K562 (cell line): ENCODE data around the gene PSMD14. TPM values are rescaled to one million over a fixed set of nuclear protein-coding genes. Genes with fewer than 3 reads are reported as not detected.

Experiments used
- CBFA2T3 ChIP-seq: fragments of 450-650 bp; IDR thresholded peaks from 2 replicates; pipeline ENCODE4 v1.6.1; 2017
- ETV1 ChIP-seq: fragments of 450-650 bp; conservative IDR thresholded peaks from 2 replicates; pipeline ENCODE4 v1.6.1; 2016; ENCODE audit warnings: missing genetic modification characterization, control low read depth, low read depth, missing compliant biosample characterization
- FOXM1 ChIP-seq, 2 experiments: fragments of 450-650 bp in 1 of 2; sonication (generic) in 1 of 2; formaldehyde crosslinking in 1 of 2; IDR thresholded peaks; 2 replicates each; pipeline versions ENCODE4 v1.6.1 to v1.9.0; 2017 to 2022; ENCODE audit warnings: low read depth in 2 of 2, mild to moderate bottlenecking in 2 of 2, missing genetic modification reagents in 1 of 2, moderate library complexity in 1 of 2
- HNRNPH1 ChIP-seq: fragments of 200-400 bp; formaldehyde crosslinking; optimal IDR thresholded peaks from 2 replicates; pipeline ENCODE3; 2017; ENCODE audit warnings: low read depth, mild to moderate bottlenecking, low read length, moderate library complexity
- KDM4B ChIP-seq, 2 experiments: fragments of 450-650 bp in 1 of 2; sonication (generic) in 1 of 2; IDR thresholded peaks; 2 replicates each; pipeline ENCODE4 v1.6.1; 2016 to 2017; ENCODE audit warnings: borderline replicate concordance in 2 of 2, antibody characterized with exemption in 1 of 2, low read depth in 1 of 2, mild to moderate bottlenecking in 1 of 2
- MYC ChIP-seq, 2 experiments: fragments of 250-450 bp in 1 of 2; sonication (Bioruptor Pico) in 1 of 2; IDR thresholded peaks; 2 replicates each; pipeline versions ENCODE4 v1.5.1 to v1.6.1; 2012 to 2021; ENCODE audit warnings: low read depth in 2 of 2, borderline replicate concordance in 1 of 2, improper control_type of control experiment in 1 of 2, low read length in 1 of 2, mild to moderate bottlenecking in 1 of 2, moderate library complexity in 1 of 2
- NCOR1 ChIP-seq: fragments of 450-650 bp; IDR thresholded peaks from 2 replicates; pipeline ENCODE4 v1.6.1; 2016; ENCODE audit warnings: mild to moderate bottlenecking, moderate library complexity
- NR2C2 ChIP-seq, 2 experiments: fragments of 200-800 bp in 1 of 2; sonication (Bioruptor generic) in 1 of 2; sonication (generic) in 1 of 2; formaldehyde crosslinking in 1 of 2; IDR thresholded peaks; 2 replicates each; pipeline versions ENCODE4 v1.6.1 to v1.8.0; 2016 to 2022; ENCODE audit warnings: mild to moderate bottlenecking in 1 of 2, missing compliant biosample characterization in 1 of 2, missing genetic modification characterization in 1 of 2, missing genetic modification reagents in 1 of 2
- POLR2A ChIP-seq: fragments of 450-650 bp; conservative IDR thresholded peaks from 2 replicates; pipeline ENCODE4 v1.6.1; 2016
- TAF7 ChIP-seq: fragments of 450-650 bp; IDR thresholded peaks from 2 replicates; pipeline ENCODE4 v1.6.1; 2016; ENCODE audit warnings: missing genetic modification characterization, missing compliant biosample characterization
- polyA plus RNA-seq, 8 experiments: library from polyadenylated mRNA; depleted of rRNA in 4 of 8; stranded (reverse) in 5 of 8; unstranded in 3 of 8; fragments of >200 nt; fragmentation: Nextera tagmentation in 2 of 8; fragmentation: Illumina TruSeq in 1 of 8; extraction: Ambion mirVana in 2 of 8; extraction: Trizol in 1 of 8; gene quantifications; 2 replicates each; pipeline versions ENCODE4 v1.2.1 to v1.2.3, GENCODE V29; 2011 to 2014; ENCODE audit warnings: inconsistent platforms in 1 of 8, missing spikeins in 1 of 8
- total RNA-seq, 7 experiments: library from RNA; depleted of rRNA in 6 of 7; stranded (reverse); fragments of >200 nt in 6 of 7; fragmentation: Illumina TruSeq in 2 of 7; extraction: Trizol in 2 of 7; gene quantifications; 2 replicates each; pipeline versions ENCODE4 v1.2.1 to v1.2.3, GENCODE V29; 2011 to 2021; ENCODE audit warnings: low replicate concordance in 1 of 7
- TF ChIP-seq, protein P1 (sequence below): sonication (generic); formaldehyde crosslinking; IDR thresholded peaks from 2 replicates; pipeline ENCODE4 v1.8.1; 2023; ENCODE audit warnings: mild to moderate bottlenecking, missing genetic modification reagents
- TF ChIP-seq, protein P2 (sequence below): fragments of 200-600 bp; sonication (generic); IDR thresholded peaks from one replicate; pipeline ENCODE4 v1.6.1; 2012; ENCODE audit warnings: mild to moderate bottlenecking, low read depth, low read length, inconsistent platforms

PSMD14 gene
- total and polyA plus RNA-seq, 9 of the 15 experiments (the other 6 are each of a cell fraction or from before 2014, with no cell fraction given) = 151 to 515 (median 228) TPM

- TF ChIP-seq, protein P1, sequence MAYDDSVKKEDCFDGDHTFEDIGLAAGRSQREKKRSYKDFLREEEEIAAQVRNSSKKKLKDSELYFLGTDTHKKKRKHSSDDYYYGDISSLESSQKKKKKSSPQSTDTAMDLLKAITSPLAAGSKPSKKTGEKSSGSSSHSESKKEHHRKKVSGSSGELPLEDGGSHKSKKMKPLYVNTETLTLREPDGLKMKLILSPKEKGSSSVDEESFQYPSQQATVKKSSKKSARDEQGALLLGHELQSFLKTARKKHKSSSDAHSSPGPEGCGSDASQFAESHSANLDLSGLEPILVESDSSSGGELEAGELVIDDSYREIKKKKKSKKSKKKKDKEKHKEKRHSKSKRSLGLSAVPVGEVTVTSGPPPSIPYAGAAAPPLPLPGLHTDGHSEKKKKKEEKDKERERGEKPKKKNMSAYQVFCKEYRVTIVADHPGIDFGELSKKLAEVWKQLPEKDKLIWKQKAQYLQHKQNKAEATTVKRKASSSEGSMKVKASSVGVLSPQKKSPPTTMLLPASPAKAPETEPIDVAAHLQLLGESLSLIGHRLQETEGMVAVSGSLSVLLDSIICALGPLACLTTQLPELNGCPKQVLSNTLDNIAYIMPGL = peak; percentile 92
- TF ChIP-seq NCOR1 (peak; percentile 22; the same call in 1 of the 2 replicates), CBFA2T3 (0 out of 2 replicates have a peak, but pooled peaks have one; percentile 16), MYC (IDR thresholded peaks at IDR 0.05; ENCODE audit: low read depth, low read length) (peak; percentile 88), MYC (CRISPR knock-in tag; IDR thresholded peaks at IDR 0.05; ENCODE audit: borderline replicate concordance, low read depth) (peak; percentile 88), TAF7 (tag) (peak; percentile 58), POLR2A (peak; percentile 97), FOXM1 (IDR thresholded peaks at IDR 0.05; ENCODE audit: low read depth) (peak; percentile 72), FOXM1 (CRISPR knock-in tag; IDR thresholded peaks at IDR 0.05; ENCODE audit: low read depth) (no peak), NR2C2 (CRISPR knock-in tag; IDR thresholded peaks at IDR 0.05) (peak; percentile 98), NR2C2 (tag; IDR thresholded peaks at IDR 0.05) (peak; percentile 100), ETV1 (tag) (peak; percentile 94), HNRNPH1 (no peak), KDM4B (IDR thresholded peaks at IDR 0.05; ENCODE audit: borderline replicate concordance in 2 of 2, low read depth in 1 of 2) (peak in 1 of 2 experiments; percentile 79; a peak in 1 of 4 replicates)
- TF ChIP-seq, protein P2, sequence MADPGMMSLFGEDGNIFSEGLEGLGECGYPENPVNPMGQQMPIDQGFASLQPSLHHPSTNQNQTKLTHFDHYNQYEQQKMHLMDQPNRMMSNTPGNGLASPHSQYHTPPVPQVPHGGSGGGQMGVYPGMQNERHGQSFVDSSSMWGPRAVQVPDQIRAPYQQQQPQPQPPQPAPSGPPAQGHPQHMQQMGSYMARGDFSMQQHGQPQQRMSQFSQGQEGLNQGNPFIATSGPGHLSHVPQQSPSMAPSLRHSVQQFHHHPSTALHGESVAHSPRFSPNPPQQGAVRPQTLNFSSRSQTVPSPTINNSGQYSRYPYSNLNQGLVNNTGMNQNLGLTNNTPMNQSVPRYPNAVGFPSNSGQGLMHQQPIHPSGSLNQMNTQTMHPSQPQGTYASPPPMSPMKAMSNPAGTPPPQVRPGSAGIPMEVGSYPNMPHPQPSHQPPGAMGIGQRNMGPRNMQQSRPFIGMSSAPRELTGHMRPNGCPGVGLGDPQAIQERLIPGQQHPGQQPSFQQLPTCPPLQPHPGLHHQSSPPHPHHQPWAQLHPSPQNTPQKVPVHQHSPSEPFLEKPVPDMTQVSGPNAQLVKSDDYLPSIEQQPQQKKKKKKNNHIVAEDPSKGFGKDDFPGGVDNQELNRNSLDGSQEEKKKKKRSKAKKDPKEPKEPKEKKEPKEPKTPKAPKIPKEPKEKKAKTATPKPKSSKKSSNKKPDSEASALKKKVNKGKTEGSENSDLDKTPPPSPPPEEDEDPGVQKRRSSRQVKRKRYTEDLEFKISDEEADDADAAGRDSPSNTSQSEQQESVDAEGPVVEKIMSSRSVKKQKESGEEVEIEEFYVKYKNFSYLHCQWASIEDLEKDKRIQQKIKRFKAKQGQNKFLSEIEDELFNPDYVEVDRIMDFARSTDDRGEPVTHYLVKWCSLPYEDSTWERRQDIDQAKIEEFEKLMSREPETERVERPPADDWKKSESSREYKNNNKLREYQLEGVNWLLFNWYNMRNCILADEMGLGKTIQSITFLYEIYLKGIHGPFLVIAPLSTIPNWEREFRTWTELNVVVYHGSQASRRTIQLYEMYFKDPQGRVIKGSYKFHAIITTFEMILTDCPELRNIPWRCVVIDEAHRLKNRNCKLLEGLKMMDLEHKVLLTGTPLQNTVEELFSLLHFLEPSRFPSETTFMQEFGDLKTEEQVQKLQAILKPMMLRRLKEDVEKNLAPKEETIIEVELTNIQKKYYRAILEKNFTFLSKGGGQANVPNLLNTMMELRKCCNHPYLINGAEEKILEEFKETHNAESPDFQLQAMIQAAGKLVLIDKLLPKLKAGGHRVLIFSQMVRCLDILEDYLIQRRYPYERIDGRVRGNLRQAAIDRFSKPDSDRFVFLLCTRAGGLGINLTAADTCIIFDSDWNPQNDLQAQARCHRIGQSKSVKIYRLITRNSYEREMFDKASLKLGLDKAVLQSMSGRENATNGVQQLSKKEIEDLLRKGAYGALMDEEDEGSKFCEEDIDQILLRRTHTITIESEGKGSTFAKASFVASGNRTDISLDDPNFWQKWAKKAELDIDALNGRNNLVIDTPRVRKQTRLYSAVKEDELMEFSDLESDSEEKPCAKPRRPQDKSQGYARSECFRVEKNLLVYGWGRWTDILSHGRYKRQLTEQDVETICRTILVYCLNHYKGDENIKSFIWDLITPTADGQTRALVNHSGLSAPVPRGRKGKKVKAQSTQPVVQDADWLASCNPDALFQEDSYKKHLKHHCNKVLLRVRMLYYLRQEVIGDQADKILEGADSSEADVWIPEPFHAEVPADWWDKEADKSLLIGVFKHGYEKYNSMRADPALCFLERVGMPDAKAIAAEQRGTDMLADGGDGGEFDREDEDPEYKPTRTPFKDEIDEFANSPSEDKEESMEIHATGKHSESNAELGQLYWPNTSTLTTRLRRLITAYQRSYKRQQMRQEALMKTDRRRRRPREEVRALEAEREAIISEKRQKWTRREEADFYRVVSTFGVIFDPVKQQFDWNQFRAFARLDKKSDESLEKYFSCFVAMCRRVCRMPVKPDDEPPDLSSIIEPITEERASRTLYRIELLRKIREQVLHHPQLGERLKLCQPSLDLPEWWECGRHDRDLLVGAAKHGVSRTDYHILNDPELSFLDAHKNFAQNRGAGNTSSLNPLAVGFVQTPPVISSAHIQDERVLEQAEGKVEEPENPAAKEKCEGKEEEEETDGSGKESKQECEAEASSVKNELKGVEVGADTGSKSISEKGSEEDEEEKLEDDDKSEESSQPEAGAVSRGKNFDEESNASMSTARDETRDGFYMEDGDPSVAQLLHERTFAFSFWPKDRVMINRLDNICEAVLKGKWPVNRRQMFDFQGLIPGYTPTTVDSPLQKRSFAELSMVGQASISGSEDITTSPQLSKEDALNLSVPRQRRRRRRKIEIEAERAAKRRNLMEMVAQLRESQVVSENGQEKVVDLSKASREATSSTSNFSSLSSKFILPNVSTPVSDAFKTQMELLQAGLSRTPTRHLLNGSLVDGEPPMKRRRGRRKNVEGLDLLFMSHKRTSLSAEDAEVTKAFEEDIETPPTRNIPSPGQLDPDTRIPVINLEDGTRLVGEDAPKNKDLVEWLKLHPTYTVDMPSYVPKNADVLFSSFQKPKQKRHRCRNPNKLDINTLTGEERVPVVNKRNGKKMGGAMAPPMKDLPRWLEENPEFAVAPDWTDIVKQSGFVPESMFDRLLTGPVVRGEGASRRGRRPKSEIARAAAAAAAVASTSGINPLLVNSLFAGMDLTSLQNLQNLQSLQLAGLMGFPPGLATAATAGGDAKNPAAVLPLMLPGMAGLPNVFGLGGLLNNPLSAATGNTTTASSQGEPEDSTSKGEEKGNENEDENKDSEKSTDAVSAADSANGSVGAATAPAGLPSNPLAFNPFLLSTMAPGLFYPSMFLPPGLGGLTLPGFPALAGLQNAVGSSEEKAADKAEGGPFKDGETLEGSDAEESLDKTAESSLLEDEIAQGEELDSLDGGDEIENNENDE = no peak
Measured at GRCh38 chr2:161308178-161308955, at the start of gene PSMD14 (continued).
